Astrocyte of the hippocampus (primary cell): ENCODE results near the gene TMC6.
A peak's percentile ranks its signal among the peaks of the same experiment; 100 is the strongest.

Source experiments
- DNase-seq: peaks from one replicate; pipeline ENCODE4 v3.0.0; 2011; ENCODE audit warnings: low read depth, low spot score

The TMC6 gene

DNA sequence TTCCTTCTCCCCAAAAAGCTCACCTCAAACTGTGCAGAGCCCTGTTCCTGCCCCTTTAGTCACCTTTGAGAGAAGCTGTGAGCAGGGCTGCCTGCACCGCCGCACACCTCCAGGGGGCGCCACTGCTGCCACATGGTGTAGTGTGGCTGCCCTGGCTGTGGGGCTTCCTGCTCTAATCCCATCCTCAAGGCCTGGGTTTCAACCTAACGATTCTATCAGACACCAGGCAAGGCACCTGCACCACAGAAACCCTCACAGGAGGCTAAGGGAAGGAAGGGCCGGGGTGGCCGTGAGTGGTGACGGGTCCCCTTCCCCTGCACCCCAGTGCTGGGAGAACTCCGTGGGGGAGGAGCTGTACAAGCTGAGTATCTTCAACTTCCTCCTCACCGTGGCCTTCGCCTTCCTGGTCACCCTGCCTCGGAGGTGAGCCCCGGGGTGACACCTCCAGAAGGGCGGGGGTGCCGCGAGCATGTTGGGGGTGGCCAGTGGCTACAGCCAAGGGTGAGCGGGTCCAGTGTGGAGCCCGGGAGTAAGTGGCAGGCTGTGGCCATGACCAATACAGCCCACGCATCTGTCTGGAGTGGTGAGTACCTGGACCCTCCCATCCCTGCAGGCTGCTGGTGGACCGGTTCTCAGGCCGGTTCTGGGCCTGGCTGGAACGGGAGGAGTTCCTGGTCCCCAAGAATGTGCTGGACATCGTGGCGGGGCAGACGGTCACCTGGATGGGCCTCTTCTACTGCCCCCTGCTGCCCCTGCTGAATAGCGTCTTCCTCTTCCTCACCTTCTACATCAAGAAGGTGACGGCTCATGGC lies 9.0 kb upstream of the TMC6 start:
- no peak for DNase-seq

DNA sequence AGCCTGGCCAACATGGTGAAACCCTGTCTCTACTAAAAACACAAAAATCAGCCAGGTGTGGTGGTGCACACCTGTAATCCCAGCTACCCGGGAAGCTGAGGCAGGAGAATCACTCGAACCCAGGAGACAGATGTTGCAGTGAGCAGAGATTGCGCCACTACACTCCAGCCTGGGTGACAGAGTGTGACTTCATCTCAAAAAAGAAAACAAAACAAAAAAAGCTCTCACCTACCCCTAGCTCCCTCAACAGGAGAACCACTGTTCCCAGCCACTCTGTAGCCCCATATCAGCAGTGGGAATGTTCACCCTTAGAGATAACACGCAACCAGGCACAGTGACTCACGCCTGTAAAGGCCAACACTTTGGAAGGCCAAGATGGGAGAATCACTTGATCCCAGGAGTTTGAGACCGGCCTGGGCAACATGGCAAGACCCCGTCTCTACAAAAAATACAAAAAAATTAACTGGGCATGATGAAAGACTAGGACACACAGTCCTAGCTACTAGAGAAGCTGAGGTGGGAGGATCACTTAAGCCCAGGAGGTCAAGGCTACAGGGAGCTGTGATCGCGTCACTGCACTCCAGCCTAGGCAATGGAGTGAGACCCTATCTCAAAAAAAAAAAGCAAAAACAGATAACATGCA lies 7.4 kb upstream of the TMC6 start:
- no peak for DNase-seq

DNA sequence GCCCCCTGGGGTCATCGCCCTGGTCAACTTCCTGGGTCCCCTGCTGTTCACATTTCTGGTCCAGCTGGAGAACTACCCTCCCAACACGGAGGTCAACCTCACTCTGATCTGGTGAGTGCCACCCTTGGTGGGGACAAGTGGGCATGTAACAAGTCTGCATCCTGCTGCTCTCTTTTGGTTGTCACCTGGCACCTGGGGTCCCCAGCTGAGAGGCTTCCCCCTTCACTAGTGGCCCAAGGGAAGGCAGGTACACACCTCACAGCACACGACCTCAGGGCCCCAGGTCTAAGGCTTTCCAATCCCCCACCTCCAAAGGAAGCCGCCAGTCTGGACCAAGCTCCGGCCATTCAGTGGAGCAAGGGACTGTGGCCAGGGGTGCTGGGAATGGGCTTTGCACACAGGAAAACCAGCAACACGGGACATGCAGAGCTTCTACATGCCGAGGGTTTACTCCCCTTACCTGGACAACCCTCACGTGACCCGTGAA lies 6.4 kb upstream of the TMC6 start:
- no peak for DNase-seq

DNA sequence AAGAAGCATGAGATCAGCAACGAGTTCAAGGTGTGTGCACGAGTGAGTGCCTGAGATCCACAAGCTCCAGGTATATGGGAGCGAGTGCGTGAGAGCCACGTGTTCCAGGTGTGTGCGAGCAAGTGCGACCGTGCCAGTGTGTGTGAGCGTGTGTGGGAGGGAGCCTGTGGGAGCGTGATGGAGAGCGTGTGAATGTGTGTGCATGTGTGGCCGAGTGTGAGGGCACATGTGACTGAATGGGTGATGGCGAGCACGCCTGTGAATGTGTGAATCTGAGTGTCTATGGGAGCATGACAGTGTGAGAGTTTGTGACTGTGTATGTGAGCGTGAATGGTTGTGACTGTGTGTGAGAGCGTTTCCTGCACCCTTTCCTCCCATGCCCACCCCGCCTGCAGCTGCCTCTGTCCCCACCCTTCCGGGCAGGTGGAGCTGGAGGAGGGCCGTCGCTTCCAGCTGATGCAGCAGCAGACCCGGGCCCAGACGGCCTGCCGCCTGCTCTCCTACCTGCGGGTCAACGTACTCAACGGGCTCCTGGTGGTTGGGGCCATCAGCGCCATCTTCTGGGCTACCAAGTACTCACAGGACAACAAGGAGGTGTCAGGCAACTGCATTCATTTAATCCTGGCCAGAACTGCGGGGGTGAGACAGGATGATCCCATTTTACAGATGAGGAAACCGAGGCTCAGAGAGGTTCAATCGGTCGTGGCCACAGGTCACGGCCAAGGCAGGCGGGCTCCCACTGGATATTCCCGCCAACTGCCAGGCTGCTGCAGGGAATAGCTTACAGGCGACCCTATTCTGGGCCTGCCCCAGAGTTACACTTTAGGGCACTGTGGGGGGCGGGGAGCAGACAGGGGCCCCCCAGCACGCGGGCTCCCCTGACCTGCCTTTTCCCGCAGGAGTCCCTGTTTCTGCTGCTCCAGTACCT lies 5.7 kb upstream of the TMC6 start:
- DNase-seq = peak; percentile 48

DNA sequence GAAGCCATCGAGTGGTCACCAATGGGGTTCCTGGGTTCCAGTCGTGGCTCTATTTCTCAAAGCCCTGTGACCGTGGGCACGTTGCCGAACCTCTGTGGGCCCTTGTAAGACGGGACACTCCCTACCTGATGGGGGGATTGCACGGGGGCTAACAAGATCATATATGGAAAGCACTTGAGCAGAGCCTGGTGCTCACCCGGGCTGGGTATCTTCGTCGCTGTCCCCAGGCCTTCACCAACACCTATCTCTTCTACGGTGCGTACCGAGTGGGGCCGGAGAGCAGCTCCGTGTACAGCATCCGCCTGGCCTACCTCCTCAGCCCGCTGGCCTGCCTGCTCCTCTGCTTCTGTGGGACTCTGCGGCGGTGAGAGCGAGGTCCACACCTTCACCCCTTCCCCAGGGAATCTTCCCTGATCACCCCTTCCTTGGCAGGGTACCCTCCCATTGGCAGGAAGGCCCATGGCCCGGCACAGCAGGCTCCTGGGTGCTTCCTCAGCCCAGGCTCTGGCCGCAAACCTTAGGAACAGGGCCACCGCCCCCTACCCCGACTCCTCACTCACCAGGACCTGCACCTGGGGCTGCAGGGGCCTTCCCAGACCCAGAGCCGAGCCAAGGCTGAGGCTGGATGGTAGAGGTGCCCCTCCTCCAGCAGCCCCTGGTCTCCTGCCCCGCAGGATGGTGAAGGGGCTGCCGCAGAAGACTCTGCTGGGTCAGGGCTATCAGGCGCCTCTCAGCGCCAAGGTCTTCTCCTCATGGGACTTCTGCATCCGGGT lies 4.8 kb upstream of the TMC6 start:
- no peak for DNase-seq

DNA sequence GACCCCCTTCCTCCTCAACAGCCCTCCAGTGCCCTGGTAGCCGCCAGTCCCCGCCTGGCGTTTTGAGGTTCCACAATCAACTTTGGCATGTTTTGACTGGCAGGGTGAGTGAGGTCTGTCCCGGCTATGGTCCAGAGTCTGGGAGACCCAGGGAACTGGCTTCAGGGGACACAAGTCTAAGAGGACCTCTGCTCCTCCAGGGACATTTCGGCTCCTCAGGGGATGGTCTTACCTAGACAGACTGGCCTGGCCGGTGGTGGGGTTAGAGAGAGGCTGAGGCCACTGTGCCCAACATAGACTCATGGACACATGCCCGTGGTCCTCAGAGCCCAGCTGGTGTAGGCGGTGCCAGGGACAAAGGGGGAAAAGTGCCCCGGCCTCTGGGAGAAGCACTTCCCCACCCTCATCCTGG lies 4.2 kb upstream of the TMC6 start:
- no peak for DNase-seq

DNA sequence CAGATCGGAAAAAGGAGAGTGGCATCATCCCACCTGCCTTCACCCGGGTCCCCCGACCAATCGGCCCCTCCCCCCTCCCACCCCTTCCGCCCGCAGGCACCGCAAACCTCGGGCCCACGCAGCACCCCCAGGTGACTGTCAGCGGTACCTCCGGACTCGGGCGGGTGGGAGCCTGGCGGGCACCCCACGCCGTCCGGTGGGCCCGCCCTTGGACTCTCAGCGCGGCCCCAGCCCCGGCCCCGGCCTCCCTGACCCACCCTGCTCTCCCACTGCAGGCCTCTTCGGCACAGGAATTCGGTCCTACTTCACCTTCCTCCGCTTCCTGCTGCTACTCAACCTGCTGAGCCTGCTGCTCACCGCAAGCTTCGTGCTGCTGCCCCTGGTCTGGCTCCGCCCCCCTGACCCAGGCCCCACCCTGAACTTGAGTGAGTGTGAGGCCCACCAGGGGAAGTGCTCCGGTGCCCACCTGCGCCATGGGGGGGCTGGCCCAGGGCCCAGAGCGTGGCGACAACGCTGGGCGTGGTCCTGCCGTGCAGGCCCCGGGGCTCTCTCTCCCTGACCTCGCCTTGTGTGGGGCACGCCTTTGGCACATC lies 3.6 kb upstream of the TMC6 start:
- DNase-seq = no peak

DNA sequence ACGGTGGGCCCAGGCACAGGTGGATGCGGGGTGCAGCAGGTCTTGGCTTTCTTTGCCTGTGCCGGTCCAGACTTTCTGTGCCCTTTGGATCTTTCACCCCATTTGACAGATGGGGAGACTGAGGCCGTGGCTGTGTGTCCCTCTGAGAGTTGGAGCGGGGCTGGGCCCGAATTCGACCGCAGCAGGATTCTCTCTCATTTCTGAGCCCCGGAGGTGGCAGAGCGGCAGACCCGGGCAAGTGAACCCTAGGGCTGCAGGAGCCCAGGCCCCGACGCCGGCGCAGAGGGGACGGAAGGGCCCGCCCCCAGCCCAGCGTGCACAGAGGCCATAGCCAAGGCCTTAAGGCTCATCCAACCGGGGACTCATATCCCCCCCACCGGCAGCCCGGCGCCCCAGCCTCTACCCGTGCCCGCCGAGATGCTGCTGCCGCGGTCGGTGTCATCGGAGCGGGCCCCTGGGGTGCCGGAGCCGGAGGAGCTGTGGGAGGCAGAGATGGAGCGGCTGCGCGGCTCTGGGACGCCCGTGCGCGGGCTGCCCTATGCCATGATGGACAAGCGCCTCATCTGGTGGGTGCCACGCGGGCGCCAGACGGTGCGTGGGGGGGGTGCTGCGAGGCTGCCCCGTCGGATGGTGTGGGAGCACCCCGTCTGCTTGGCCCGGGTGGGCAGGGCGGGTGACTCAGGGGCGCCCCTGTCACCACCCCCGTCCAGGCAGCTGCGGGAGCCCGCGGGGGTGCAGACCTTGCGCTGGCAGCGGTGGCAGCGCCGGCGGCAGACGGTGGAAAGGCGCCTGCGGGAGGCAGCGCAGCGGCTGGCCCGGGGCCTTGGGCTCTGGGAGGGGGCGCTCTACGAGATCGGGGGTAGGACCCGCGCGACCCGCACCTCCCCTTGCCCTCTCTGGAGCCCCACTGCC lies 2.9 kb upstream of the TMC6 start:
- no peak for DNase-seq

DNA sequence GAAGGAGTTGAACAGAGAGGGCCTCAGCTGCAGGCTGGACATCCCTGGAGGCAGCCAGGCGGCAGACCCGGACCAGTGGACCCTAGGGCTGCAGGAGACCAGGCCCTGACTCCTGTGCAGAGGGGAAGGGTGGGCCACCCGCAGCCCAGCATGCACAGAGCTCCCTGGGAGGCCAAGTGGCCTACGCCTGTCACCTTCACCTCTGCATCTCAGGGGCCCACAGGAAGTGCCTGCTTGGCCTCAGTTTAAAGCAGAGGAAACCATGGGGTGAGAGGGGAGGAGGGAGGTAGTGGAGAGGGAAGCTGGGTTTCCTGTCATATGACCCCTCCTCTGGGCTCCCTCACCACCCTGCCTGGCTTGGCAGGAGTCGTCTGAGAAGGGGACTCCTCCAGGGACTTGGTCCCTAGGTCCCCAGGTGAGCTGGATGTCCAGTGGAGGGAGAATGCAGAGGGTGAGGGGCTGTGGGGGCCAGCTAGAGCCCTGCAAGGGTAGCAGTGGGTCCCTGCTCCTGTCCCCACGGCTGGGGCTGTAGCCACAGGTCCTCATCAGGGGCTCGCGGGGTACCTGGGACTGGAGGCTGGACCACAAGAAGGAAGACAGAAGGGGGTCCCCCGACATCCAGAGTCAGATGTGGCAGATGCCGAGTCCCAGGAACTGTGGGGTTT lies 2.0 kb upstream of the TMC6 start, which contains the start of gene TMC8:
Gene TMC8, plus strand, starts transcription at position 335 of the 665 bp plus-strand sequence. CDS start 818 bp downstream, outside the sequence.
- no peak for DNase-seq

DNA sequence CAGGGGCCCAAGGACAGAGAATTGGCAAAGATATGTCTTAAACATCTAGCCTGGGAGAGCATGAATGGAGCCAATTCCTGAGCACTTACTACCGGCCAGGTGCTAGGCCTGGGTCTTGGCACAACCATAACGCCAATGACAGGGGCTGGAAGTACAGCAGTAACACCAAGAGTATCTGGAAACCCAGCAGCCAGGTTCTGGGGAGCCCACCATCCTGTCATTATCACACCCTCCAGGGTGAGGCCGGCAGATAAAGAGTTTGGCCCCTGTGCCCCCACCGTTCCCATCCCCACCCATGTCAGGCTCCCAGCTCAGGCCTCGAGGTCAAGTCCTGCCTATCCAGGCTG lies 1.5 kb upstream of the TMC6 start:
- no peak for DNase-seq

DNA sequence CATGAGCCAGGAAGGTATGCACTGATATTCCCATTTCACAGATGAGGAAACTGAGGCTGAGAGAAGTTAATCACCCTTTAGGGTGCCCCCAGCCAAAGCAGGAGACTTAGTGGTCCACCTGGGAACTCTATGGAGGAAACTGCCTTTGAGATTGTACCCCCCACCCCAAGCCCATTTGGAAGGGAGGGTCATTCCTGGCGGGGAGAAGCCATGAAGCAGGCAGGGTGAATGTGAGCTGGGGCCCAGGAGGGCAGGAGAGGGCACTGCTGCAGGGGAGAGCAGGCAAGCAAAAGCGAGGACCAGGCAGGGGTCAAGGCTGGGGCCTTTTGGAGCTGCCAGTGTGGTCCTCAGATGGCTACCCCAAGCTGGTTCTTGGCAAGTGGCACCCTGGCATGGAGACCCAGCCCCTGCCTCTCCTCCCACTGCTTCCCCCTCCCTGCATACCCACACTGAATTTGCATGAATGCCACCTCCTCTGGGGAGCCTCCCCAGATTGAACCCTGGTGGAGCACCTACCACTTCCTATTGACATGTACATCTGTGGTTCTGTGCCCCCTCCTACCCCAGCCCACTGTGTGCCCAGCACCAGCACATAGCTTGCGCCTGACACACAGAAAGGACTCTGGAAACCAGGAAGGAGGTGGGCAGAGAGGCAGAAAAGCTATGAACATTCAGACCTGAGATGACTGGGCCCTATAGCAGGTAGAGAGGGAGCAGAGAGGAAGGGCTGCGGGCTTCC lies 965 bp upstream of the TMC6 start:
- DNase-seq = no peak

DNA sequence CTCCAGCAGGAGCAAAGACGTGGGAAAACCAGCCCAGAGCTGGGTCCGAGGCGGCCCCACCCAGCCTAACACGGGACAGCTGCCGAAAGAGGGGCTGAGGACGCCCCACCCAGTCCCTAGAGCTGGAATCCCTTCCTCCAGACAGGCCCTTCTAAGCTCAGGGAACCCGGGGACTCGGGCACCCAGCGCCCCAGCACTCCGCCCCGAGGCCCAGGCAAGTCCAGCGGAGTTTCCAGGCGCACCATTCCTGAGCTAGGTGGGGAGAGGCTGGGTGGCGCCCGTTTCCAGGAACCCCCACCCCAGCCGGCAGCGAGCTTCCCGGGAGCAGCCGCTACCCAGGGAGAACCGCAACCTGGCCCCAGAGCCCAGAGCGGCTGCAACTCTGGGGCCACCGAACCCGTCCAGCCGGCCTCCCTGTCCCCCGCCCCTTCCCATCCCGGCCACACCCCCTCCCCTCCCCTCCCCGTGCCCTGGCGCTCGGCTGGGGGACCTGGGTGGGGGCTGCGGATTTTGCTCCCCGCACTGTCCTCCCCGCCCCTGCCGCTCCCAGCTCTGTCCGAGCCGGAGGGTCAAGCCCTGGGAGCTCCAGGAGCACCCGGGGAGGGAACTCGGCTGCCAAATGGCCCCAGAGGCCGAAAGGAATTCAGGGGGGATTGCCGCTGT lies 536 bp downstream of the TMC6 start:
- no peak for DNase-seq

DNA sequence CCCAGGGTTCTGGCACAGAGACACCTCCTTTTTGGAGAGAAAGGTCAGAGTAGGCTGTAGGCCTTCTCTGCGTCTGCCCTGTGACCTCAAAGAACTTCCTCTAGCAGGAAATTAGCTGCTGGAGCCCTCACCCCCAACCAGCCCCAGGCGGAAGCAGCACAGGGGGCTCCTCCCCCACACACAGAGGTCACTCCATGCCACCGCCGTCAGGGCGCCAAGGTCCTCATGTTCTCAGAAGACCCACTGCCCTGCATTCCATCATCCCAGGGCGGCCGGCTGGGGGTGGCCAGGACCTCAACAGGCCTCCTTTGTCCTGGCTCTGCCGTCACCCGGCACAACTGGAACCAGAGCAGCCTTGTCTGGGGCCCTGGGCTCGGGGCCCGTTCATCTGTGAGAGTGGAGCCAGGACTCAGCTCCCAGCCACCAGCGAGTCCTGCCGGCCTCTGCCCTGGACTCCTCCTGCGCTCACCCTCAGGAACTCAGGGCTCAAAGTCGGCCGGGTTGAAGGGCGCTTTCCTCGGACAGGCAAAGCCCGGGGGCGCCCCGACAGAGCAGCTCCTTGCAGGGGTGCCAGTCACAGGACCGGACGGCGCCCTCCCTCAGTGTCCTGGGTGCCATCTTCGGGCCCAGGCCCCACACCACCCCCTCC lies 1.2 kb downstream of the TMC6 start:
- DNase-seq = no peak

DNA sequence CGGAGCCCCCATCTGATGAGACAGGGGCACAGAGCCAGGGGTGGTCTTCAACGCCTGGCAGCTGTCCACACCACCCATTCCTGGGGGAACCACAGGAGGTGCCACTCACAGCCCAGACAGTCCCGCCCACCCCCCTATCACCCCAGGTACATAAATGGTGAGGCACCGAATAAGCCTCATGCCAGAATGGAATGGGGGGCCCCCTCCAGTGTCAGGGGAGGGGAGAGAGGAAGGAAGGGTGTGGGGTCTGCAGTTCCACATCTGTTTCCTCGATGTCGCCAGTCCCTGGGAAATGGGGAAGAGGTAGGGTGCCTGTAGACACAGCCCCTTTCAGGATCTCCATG lies 1.7 kb downstream of the TMC6 start:
- no peak for DNase-seq

DNA sequence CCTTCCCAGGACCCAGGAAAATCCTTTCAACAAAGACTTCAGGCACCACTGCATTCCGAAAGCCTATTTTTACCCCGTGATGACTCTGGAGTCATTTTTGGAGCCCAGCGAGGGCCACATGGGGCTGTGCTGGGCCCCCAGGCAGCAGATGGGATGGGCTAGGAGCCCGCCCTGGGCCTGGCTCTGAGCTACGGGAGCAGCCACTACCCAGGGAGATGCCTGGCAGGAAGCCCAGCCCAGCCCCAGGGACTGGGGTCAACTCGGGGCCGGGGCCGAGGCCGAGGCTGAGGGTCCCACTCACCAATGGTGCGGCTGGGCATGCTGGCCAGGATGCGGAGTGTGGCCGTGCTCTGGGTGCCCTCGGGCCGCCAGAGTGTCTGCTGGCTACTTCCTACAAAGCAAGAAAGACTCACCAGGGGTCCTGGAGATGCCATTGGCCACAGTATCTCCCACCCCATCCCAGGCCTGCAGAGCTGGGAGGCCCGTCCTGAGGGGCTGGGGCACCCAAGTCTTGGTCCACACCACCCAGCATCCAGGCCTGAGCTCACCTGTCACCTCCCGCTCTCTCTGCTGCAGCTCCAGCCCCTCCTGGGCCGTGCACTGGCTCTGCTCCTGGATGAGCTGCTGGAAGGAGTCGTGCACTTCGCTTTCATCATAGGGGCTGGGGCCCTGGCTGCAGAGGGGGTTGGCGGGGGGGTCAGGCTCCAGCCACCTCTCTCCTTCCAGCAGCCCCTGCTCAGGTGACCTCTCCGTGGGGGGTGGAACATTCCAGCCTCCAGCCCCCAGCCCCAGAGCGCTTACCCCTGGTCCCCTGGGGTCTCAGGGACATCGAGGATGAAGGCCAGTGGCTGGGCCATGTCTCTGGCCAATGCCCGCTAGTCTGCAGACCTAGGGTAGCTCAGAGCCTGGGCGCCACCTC lies 2.3 kb downstream of the TMC6 start:
- DNase-seq = no peak

DNA sequence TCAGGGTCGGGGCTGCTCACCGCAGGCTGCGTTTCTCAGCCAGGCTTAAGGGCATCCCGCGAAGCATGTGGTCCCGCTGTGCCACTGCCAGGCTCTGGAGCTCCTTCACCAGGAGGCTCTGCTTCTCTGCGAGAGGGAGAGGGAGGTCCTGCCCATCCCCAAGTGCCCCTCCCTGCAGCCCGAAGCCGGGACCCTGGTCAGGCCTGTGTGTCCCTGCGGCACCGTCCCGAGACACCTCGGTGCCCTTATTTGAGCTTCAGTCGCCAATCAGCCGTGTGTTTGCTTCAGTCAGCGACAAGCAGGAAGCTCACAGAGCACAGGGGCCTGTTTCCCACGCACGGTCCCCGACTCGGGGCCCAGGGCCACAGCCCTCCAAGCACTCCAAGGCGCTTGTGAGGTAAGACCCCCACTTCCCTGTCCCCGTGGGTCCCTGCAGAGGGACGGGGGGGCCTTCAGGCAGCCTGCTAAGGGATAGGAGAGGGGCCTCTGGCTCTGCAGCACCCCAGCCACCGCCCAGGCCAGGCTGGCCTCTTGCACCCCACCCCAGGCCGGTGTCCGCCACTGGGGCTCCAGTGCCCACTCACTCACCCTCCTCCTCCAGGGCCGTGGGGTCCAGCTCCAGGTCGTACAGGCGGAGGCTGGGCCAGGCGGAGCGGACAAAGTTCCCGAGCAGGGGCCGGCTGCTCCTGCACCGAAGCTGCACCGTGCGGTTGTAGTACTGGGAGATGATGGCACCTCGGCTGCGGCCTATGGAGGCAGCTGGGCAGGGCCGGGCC lies 3.2 kb downstream of the TMC6 start:
- DNase-seq = no peak
